Neural progenitor cell (in vitro differentiated cells): ENCODE results near the gene FRYL. TPM values are rescaled to one million over a fixed set of nuclear protein-coding genes. Genes with fewer than 3 reads are reported as not detected.

Experiments used
- DNase-seq: peaks from one replicate; pipeline ENCODE4 v3.0.0-alpha.2; 2016; ENCODE audit warnings: low spot score
- H2AFZ ChIP-seq: fragments of 200-600 bp; sonication (generic); replicated peaks from 2 replicates; pipeline ENCODE4 v1.6.1; 2016; ENCODE audit warnings: antibody characterized with exemption
- H3F3A ChIP-seq: fragments of 200-600 bp; sonication (generic); 2 replicates; pipeline ENCODE4 v1.6.1; 2016; ENCODE audit warnings: antibody characterized with exemption, low read depth
- H3K27ac ChIP-seq: fragments of 200-600 bp; sonication (generic); 2 replicates; pipeline ENCODE4 v1.5.1; 2016; ENCODE audit warnings: mild to moderate bottlenecking
- H3K27me3 ChIP-seq: fragments of 200-600 bp; sonication (generic); 2 replicates; pipeline ENCODE4 v1.6.1; 2016; ENCODE audit warnings: mild to moderate bottlenecking, moderate library complexity
- H3K36me3 ChIP-seq: fragments of 200-600 bp; sonication (generic); 2 replicates; pipeline ENCODE4 v1.5.1; 2016
- H3K4me1 ChIP-seq: fragments of 200-600 bp; sonication (generic); 2 replicates; pipeline ENCODE4 v1.6.1; 2016; ENCODE audit warnings: mixed run types
- H3K4me2 ChIP-seq: fragments of 200-600 bp; sonication (generic); 2 replicates; pipeline ENCODE4 v1.6.1; 2016
- H3K4me3 ChIP-seq: fragments of 200-600 bp; sonication (generic); 2 replicates; pipeline ENCODE4 v1.5.1; 2016
- H3K79me2 ChIP-seq: fragments of 200-600 bp; sonication (generic); 2 replicates; pipeline ENCODE4 v1.6.1; 2016; ENCODE audit warnings: low read depth
- H3K9ac ChIP-seq: fragments of 200-600 bp; sonication (generic); 2 replicates; pipeline ENCODE4 v1.6.1; 2016
- H3K9me3 ChIP-seq: fragments of 200-600 bp; sonication (generic); 2 replicates; pipeline ENCODE4 v1.5.1; 2016; ENCODE audit warnings: low read depth
- H4K20me1 ChIP-seq: fragments of 200-600 bp; sonication (generic); 2 replicates; pipeline ENCODE4 v1.6.1; 2016; ENCODE audit warnings: low read depth
- H3K27ac Mint-ChIP-seq: 3 replicates; pipeline ENCODE4 v1.8.0; 2021; ENCODE audit warnings: mixed read lengths
- H3K27me3 Mint-ChIP-seq: 2 replicates; pipeline ENCODE4 v1.8.0; 2022; ENCODE audit warnings: low read depth, mild to moderate bottlenecking, inconsistent platforms, moderate library complexity, mixed read lengths; ENCODE audit not compliant: insufficient read depth
- H3K36me3 Mint-ChIP-seq: 3 replicates; pipeline ENCODE4 v1.8.0; 2021; ENCODE audit warnings: mixed read lengths
- H3K4me1 Mint-ChIP-seq: 3 replicates; pipeline ENCODE4 v1.8.0; 2021; ENCODE audit warnings: mixed read lengths
- H3K4me3 Mint-ChIP-seq: 3 replicates; pipeline ENCODE4 v1.8.0; 2021; ENCODE audit warnings: mild to moderate bottlenecking, moderate library complexity, mixed read lengths
- H3K9me3 Mint-ChIP-seq: 3 replicates; pipeline ENCODE4 v1.8.0; 2020; ENCODE audit warnings: mixed read lengths
- CTCF ChIP-seq: fragments of 200-600 bp; sonication (generic); IDR thresholded peaks from 2 replicates; pipeline ENCODE4 v1.5.1; 2017; ENCODE audit warnings: antibody characterized with exemption, mild to moderate bottlenecking
- EZH2 ChIP-seq: fragments of 200-600 bp; sonication (generic); IDR thresholded peaks from 2 replicates; pipeline ENCODE4 v1.6.1; 2017; ENCODE audit warnings: antibody characterized with exemption, mild to moderate bottlenecking, moderate library complexity
- EZH2phosphoT487 ChIP-seq: fragments of 200-600 bp; sonication (generic); IDR thresholded peaks from 2 replicates; pipeline ENCODE4 v1.6.1; 2017; ENCODE audit warnings: antibody characterized with exemption
- total RNA-seq: library from RNA; depleted of rRNA; stranded (reverse); fragments of >200 nt; gene quantifications from 2 replicates; pipeline ENCODE4 v1.2.3, GENCODE V29; 2015; ENCODE audit warnings: low replicate concordance

Gene FRYL
- total RNA-seq, 1 donor from 2014 or later: 70.5 TPM

- peaks cover 75% of the 10 kb centered on the region for H3K79me2 ChIP-seq
- no peaks in the 10 kb centered on the region for H3K36me3 ChIP-seq
- no peaks in the 10 kb centered on the region for H3K4me1 ChIP-seq
- no peak for DNase-seq
- H3K4me3 ChIP-seq: no peak overlapping the region
- H3K27ac ChIP-seq: no peak overlapping the region
- H3K27ac Mint-ChIP-seq: no peak overlapping the region
- no peaks in the 10 kb centered on the region for H3K27me3 ChIP-seq
- H3K36me3 Mint-ChIP-seq: peaks cover 10% of the 10 kb centered on the region
- H2AFZ ChIP-seq: no peak overlapping the region
- H4K20me1 ChIP-seq: peaks cover 27% of the 10 kb centered on the region
- peaks cover 4% of the 10 kb centered on the region for H3F3A ChIP-seq
- H3K4me3 Mint-ChIP-seq: no peak overlapping the region
- H3K9me3 ChIP-seq: no peaks in the 10 kb centered on the region
- H3K9me3 Mint-ChIP-seq: peaks cover 2% of the 10 kb centered on the region
- no peak for TF ChIP-seq CTCF
- TF ChIP-seq EZH2phosphoT487: no peak
- no peak for TF ChIP-seq EZH2
- H3K4me2 ChIP-seq: no peak overlapping the region
- H3K4me1 Mint-ChIP-seq: peaks cover 2% of the 10 kb centered on the region
- no peak overlapping the region for H3K9ac ChIP-seq
- H3K27me3 Mint-ChIP-seq: peaks cover 2% of the 10 kb centered on the region
These were observed 115.1 kb downstream of the FRYL start for GRCh38 chr4:48664938-48665337.

- H3K27ac Mint-ChIP-seq: no peak overlapping the region
- H4K20me1 ChIP-seq: peaks cover 42% of the 10 kb centered on the region
These were observed 118.7 kb downstream of the FRYL start for GRCh38 chr4:48661391-48661790.

GRCh38 chr4:48660347-48660746 is 119.7 kb downstream of the FRYL start:
- Histone ChIP-seq H3K4me1 (peaks cover under 1% of the 10 kb centered on the region), H3K27me3 (no peaks in the 10 kb centered on the region), H3K9me3 (no peaks in the 10 kb centered on the region), H3K27ac (no peak overlapping the region), H2AFZ (no peak overlapping the region), H3K4me2 (no peak overlapping the region), H3K9ac (no peak overlapping the region), H3K36me3 (no peaks in the 10 kb centered on the region), H3K4me3 (no peak overlapping the region), H3K79me2 (peaks cover 52% of the 10 kb centered on the region), H4K20me1 (peaks cover 50% of the 10 kb centered on the region), H3F3A (peaks cover 22% of the 10 kb centered on the region)
- Mint-ChIP-seq H3K27me3 (peaks cover 5% of the 10 kb centered on the region), H3K36me3 (peaks cover 5% of the 10 kb centered on the region), H3K9me3 (peaks cover 2% of the 10 kb centered on the region), H3K27ac (no peak overlapping the region), H3K4me3 (no peak overlapping the region), H3K4me1 (peaks cover 2% of the 10 kb centered on the region)
- no peak for DNase-seq
- TF ChIP-seq EZH2 (no peak), CTCF (no peak)

More at GRCh38 chr4:48661391-48661790, 118.7 kb downstream of the FRYL start:
- Histone ChIP-seq H3K27me3 (no peaks in the 10 kb centered on the region), H2AFZ (no peak overlapping the region), H3K4me3 (no peak overlapping the region), H3K36me3 (no peaks in the 10 kb centered on the region), H3K79me2 (peaks cover 61% of the 10 kb centered on the region), H3K27ac (peak overlapping the region; percentile 41), H3K4me2 (no peak overlapping the region), H3K9me3 (no peaks in the 10 kb centered on the region), H3K4me1 (no peaks in the 10 kb centered on the region), H3F3A (peaks cover 17% of the 10 kb centered on the region), H3K9ac (no peak overlapping the region)
- no peak for DNase-seq
- no peak for TF ChIP-seq CTCF
- TF ChIP-seq EZH2: no peak
- no peak for TF ChIP-seq EZH2phosphoT487
- Mint-ChIP-seq H3K9me3 (peaks cover 2% of the 10 kb centered on the region), H3K36me3 (peaks cover 8% of the 10 kb centered on the region), H3K4me1 (peaks cover 2% of the 10 kb centered on the region), H3K4me3 (no peak overlapping the region), H3K27me3 (peaks cover 5% of the 10 kb centered on the region)
